Suprapubic skin (tissue), 4 donors: Measurements from ENCODE around the gene FAM89A. TPM values are rescaled to one million over a fixed set of nuclear protein-coding genes. Genes with fewer than 3 reads are reported as not detected.
"Not testable (repeated sequence)": the region's sequence is repeated elsewhere in the genome, so short reads cannot be mapped to it uniquely, and the experiment has no call there.

Experiments
- DNase-seq, 2 donors: peaks; one replicate each; pipeline ENCODE4 v3.0.0-alpha.2; 2019; ENCODE audit warnings: low spot score in 2 of 2
- H3K27ac ChIP-seq: fragments of 200-600 bp; sonication (generic); one replicate; pipeline ENCODE4 v1.5.1; 2019
- H3K27me3 ChIP-seq: fragments of 200-600 bp; sonication (generic); one replicate; pipeline ENCODE4 v1.5.1; 2019
- H3K36me3 ChIP-seq: fragments of 200-600 bp; sonication (generic); one replicate; pipeline ENCODE4 v1.5.1; 2019
- H3K4me1 ChIP-seq: fragments of 200-600 bp; sonication (generic); one replicate; pipeline ENCODE4 v1.5.1; 2019
- H3K4me3 ChIP-seq: fragments of 200-600 bp; sonication (generic); one replicate; pipeline ENCODE4 v1.5.1; 2019; ENCODE audit warnings: mild to moderate bottlenecking
- H3K9me3 ChIP-seq: fragments of 200-600 bp; sonication (generic); one replicate; pipeline ENCODE4 v1.5.1; 2019
- EP300 ChIP-seq: sonication (generic); formaldehyde crosslinking; IDR thresholded peaks from one replicate; pipeline ENCODE4 v1.6.1; 2017; ENCODE audit warnings: antibody characterized with exemption
- POLR2A ChIP-seq, 2 donors: fragments of 450-650 bp; IDR thresholded peaks; one replicate each; pipeline ENCODE4 v1.6.1; 2017; ENCODE audit warnings: antibody characterized with exemption in 2 of 2, mild to moderate bottlenecking in 2 of 2, moderate library complexity in 2 of 2
- POLR2AphosphoS5 ChIP-seq, 3 donors: sonication (generic); formaldehyde crosslinking; IDR thresholded peaks; one replicate each; pipeline ENCODE4 v1.6.1; 2017; ENCODE audit warnings: antibody characterized with exemption in 3 of 3
- WGBS: methylation state at CpG from one replicate; pipeline ENCODE4 v1.1.5; 2018; 5-methylcytosine and 5-hydroxymethylcytosine counted together
- total RNA-seq, 4 donors: library from RNA; depleted of rRNA; stranded (reverse); fragments of >200 nt; gene quantifications; one replicate each; pipeline ENCODE4 v1.1.0, GENCODE V29; 2016
- TF ChIP-seq, protein P1 (sequence below), 2 donors: fragments of 200-600 bp in 1 of 2; fragments of 450-650 bp in 1 of 2; sonication (generic) in 1 of 2; IDR thresholded peaks; one replicate each; pipeline ENCODE4 v1.5.1; 2016 to 2019; ENCODE audit warnings: antibody characterized with exemption in 2 of 2, mild to moderate bottlenecking in 1 of 2, moderate library complexity in 1 of 2

Gene FAM89A
- total RNA-seq, 4 donors from 2014 or later = 25.5 to 59.8 (median 49.7) TPM

DNA sequence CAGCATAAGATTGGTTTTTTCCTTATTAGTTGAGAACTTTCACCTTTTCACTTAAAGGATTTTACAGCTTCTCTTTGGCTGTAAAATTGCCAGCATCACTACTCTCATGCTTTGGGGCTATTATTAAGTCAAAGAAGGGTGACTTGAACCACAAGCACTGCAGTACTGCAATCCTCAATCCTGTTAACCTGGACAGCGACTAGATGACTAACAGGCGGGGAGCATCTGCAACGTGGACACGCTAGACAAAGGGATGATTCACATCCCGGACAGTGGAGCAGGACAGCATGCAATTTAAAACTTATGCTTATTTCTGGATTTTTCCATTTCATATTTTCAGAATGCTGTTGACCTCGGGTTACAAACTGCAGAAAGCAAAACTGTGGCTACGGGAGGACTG is 53.1 kb downstream of the FAM89A start:
- Histone ChIP-seq H3K27me3 (no peaks in the 10 kb centered on the region), H3K4me3 (no peak overlapping the region), H3K27ac (no peak overlapping the region), H3K4me1 (no peaks in the 10 kb centered on the region), H3K9me3 (no peaks in the 10 kb centered on the region), H3K36me3 (peaks cover 28% of the 10 kb centered on the region)
- no peak for DNase-seq
- TF ChIP-seq POLR2A (IDR thresholded peaks at IDR 0.05) (no peak), EP300 (no peak), POLR2AphosphoS5 (IDR thresholded peaks at IDR 0.05) (no peak)
- TF ChIP-seq, protein P1, sequence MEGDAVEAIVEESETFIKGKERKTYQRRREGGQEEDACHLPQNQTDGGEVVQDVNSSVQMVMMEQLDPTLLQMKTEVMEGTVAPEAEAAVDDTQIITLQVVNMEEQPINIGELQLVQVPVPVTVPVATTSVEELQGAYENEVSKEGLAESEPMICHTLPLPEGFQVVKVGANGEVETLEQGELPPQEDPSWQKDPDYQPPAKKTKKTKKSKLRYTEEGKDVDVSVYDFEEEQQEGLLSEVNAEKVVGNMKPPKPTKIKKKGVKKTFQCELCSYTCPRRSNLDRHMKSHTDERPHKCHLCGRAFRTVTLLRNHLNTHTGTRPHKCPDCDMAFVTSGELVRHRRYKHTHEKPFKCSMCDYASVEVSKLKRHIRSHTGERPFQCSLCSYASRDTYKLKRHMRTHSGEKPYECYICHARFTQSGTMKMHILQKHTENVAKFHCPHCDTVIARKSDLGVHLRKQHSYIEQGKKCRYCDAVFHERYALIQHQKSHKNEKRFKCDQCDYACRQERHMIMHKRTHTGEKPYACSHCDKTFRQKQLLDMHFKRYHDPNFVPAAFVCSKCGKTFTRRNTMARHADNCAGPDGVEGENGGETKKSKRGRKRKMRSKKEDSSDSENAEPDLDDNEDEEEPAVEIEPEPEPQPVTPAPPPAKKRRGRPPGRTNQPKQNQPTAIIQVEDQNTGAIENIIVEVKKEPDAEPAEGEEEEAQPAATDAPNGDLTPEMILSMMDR (IDR thresholded peaks at IDR 0.05) = no peak
- WGBS = 79% methylated on average over 7 of the region's 7 CpGs

DNA sequence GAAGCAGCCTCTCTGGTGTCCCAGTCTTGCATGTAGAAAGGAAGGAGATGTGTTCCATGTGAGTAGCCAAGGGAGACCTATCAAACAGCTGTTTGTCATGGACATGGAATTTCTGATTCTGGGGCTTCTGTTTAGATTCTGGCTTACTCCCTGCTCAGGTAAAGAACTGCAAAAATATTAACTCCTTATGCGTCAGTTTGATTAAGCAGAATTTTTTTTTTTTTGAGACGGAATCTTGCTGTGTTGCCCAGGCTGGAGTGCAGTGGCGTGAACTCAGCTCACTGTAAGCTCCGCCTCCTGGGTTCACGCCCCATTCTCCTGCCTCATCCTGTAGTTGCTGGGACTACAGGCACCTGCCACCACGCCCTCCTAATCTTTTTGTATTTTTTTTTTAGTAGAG is 54.3 kb downstream of the FAM89A start:
- no peaks in the 10 kb centered on the region for H3K27me3 ChIP-seq
- TF ChIP-seq EP300 = no peak
- TF ChIP-seq POLR2AphosphoS5 (IDR thresholded peaks at IDR 0.05) = no peak
- TF ChIP-seq POLR2A (IDR thresholded peaks at IDR 0.05) = no peak
- WGBS = 94% methylated on average over 6 of the region's 6 CpGs

DNA sequence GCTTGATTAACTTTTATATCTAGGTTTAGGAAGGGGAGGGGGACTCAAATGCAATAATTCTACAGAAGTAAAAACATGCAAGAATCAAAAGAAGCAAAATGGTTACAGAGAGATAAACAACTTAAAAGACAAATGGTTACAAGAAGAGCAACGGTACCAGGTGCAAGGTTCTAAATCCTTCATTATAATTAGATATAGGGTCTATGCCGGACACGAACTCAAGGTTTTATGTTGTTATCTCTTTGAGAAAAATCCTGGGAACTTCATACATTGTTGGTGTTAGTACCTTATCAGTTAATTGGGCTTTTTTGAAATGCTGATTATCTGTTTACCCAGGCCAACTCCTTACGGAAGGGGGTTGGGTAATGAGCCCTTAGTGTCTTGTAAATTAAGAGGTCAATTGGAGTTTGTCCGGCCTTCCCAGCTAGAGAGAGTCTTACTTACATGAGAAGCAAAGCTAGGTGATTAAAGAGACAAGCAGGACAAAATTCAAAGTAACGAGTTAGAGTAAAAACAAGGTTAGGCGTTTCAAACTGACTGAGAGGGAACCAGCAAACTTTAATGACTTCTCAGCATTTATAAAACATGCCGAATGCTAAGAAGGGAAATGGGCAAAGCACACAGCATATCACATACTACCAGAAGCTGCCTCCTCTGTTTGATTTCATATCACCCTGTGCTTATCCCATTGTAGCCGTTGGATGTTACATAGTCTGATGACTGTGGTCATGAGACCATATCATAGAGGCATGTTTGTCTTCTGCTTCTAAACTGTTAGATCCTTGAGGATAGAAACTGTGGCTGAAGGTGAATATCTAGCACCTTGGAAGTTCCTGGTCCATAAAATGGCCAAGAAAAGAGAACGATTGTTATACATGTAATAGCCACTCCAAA is 55.2 kb downstream of the FAM89A start:
- H3K36me3 ChIP-seq, H3K9me3 ChIP-seq, H3K4me3 ChIP-seq, H3K27me3 ChIP-seq, H3K4me1 ChIP-seq, H3K27ac ChIP-seq, DNase-seq: not testable (repeated sequence)
- 79% methylated on average over 10 of the region's 10 CpGs for WGBS

More for the DNA sequence above, 54.3 kb downstream of the FAM89A start:
- no peak overlapping the region for H3K27ac ChIP-seq
- peaks cover 16% of the 10 kb centered on the region for H3K36me3 ChIP-seq
- no peaks in the 10 kb centered on the region for H3K4me1 ChIP-seq
- DNase-seq = no peak
- H3K4me3 ChIP-seq = no peak overlapping the region
- no peaks in the 10 kb centered on the region for H3K9me3 ChIP-seq

DNA sequence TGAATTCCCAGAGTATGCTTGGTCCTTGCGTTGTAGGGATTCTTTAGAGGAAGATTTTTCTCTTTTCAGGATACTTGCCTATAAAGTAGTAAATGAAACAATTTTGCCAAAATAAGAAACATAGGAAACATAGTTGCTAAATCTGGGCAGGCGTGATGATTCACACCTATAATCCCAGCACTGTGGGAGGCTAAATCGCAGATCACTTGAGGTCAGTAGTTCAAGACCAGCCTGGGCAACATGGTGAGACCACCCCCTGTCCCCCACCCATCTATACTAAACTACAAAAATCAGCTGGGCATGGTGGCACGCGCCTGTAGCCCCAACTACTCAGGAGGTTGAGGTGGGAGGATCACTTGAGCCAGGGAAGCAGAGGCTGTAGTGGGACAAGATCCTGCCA is 56.2 kb downstream of the FAM89A start:
- H3K4me1 ChIP-seq = peaks cover 15% of the 10 kb centered on the region
- TF ChIP-seq EP300 (no peak), POLR2AphosphoS5 (IDR thresholded peaks at IDR 0.05) (no peak), POLR2A (IDR thresholded peaks at IDR 0.05) (no peak)
- TF ChIP-seq, protein P1 (IDR thresholded peaks at IDR 0.05) = no peak
- no peak overlapping the region for H3K27ac ChIP-seq
- WGBS = 91% methylated on average over 5 of the region's 5 CpGs
- H3K36me3 ChIP-seq = peaks cover 5% of the 10 kb centered on the region
- H3K27me3 ChIP-seq = no peaks in the 10 kb centered on the region
- no peak for DNase-seq
- H3K9me3 ChIP-seq = no peaks in the 10 kb centered on the region
- no peak overlapping the region for H3K4me3 ChIP-seq

DNA sequence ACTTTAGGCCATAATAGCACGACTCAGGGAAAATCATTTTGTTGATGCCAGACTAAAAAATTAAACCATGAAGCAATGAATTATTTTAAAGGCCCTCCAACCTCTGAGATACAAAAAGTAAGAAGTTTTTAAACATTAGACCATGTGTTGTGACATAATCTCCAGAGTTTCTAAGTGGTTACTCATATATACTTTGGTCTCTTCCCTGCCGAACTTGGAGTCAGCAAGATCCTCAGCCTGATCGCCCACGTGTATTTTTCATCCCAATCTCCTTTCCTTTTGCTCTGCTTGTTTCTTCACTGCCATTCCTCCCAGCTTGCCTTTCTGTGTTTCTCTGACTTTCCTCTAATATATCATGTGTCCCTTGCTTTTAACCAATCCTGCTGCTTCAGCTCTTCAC is 57.4 kb downstream of the FAM89A start:
- H3K4me3 ChIP-seq = no peak overlapping the region
- 67% methylated on average over 4 of the region's 4 CpGs for WGBS
- H3K9me3 ChIP-seq = no peaks in the 10 kb centered on the region
- no peak for DNase-seq
- peaks cover 19% of the 10 kb centered on the region for H3K4me1 ChIP-seq
- no peak overlapping the region for H3K27ac ChIP-seq
- H3K36me3 ChIP-seq = peaks cover 5% of the 10 kb centered on the region
- no peaks in the 10 kb centered on the region for H3K27me3 ChIP-seq
- TF ChIP-seq, protein P1 (IDR thresholded peaks at IDR 0.05) = no peak
- no peak for TF ChIP-seq POLR2A (IDR thresholded peaks at IDR 0.05)
- TF ChIP-seq POLR2AphosphoS5 (IDR thresholded peaks at IDR 0.05) = no peak
- no peak for TF ChIP-seq EP300

DNA sequence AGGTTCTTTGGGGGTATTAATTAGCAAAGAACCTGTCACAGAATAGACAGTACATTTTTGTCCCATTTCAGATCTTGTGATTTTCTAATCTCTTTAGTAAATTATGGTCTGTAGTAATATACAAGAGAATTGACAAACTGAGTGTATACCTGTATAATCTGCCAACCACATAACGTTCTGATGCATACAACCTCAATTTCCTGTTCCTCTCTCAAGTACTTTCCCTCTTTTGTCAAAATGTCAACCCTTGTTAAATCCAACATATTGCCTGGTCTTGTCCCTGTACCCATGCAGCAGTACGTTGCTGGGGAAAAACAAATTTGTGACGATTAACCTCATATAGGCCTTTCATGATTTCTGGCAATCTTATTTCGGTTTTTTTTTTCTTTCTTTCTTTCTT is 60.1 kb downstream of the FAM89A start:
- peak overlapping the region; percentile 68 for H3K4me3 ChIP-seq
- H3K36me3 ChIP-seq = peaks cover 10% of the 10 kb centered on the region
- H3K27me3 ChIP-seq = no peaks in the 10 kb centered on the region
- TF ChIP-seq POLR2A (IDR thresholded peaks at IDR 0.05) (no peak), EP300 (no peak), POLR2AphosphoS5 (IDR thresholded peaks at IDR 0.05) (no peak)
- TF ChIP-seq, protein P1 (IDR thresholded peaks at IDR 0.05) = no peak
- H3K9me3 ChIP-seq = no peaks in the 10 kb centered on the region
- no peak overlapping the region for H3K27ac ChIP-seq
- H3K4me1 ChIP-seq = peaks cover 20% of the 10 kb centered on the region
- DNase-seq = no peak
- WGBS = 69% methylated on average over 4 of the region's 4 CpGs
